GM18861 (cell line): ENCODE results near the gene SYAP1.
A peak's percentile ranks its signal among the peaks of the same experiment; 100 is the strongest.
"Not testable (repeated sequence)": the region's sequence is repeated elsewhere in the genome, so short reads cannot be mapped to it uniquely, and the experiment has no call there.

Experiments
- ATAC-seq: cut with Tn5 transposase; IDR thresholded peaks from one replicate; pipeline ENCODE4 v1.9.1; 2021; ENCODE audit not compliant: unreplicated experiment

SYAP1 gene

DNA sequence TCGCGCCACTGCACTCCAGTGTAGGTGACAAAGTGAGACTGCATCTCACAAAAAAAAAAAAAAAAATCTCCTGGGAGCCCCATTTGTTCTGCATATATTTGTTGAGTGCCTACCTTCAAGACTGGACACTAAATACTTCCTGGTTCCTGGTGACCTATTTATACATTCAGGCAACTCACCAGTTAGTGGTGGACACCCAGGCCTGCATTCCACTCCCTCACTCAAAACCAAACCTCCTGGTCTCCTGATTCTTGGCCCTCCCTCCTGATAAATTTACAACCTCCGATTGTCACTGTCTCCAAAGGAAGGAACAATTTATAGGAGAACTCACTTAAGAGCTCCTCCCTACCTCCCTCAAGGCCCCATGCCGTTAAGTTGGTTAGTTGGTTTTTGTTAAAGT, 3.1 kb downstream of the SYAP1 start:
- no peak for ATAC-seq

DNA sequence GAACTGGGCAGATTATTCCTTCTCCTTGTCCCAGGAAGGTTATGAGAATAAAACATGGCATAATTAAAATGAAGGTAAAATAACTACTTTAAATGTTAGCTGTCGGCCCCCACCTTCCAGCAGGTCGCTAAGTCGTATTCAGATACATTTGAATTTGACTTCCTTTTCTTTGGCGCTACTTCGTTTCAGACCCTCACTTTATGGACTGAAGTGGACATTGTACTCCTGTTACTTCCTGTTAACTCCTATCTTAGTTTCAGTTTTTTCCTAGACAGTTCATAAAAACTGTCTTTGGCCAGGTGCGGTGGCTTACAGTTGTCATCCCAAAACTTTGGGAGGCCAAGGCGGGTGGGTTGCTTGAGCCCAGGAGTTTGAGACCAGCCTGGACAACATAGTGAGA, 5.7 kb downstream of the SYAP1 start:
- no peak for ATAC-seq

GRCh38 chrX:16726347-16726988, 7.1 kb downstream of the SYAP1 start:
- peak; percentile 61 for ATAC-seq

DNA sequence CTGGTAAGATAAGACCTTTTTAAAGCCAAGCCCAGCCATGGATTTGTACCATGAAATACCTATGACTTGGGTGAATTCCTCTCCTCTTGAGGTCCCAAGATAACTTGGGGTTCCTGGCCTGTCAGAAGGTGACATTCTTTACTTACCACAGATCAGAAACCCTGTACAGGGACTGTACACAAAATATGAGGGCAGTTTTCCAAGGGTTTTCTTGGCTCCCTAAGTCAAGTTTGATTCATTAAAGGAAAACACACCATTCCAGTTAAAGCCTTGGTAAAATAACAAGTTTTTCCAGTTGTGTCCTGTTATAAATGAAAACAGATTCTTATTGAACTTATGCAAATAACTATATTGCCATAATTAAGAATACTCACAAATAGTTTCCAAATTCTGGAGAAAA, 8.2 kb downstream of the SYAP1 start:
- no peak for ATAC-seq

DNA sequence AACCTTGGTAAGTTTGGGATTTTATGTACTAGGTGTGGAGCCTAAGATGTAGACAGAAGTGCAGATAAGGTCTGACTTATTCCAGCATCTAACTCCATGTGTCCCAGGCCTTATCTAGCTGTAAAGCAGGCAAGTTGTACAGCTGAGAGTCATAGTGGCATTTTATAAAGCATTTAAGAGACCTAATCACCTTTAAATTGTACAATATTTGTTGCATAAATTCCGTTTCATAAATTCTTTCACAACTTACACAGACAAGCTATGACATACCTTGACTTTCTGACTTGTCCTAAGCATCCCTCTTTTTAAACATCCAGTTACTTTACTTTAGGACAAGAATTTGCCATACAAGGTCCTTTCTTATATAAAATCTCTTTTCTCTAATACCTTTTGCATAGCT, 11.0 kb downstream of the SYAP1 start:
- ATAC-seq, result no peak

GRCh38 chrX:16733013-16733412, 13.6 kb downstream of the SYAP1 start:
- no peak for ATAC-seq

- ATAC-seq, result no peak
These were observed 17.6 kb downstream of the SYAP1 start for GRCh38 chrX:16737024-16737423.

DNA sequence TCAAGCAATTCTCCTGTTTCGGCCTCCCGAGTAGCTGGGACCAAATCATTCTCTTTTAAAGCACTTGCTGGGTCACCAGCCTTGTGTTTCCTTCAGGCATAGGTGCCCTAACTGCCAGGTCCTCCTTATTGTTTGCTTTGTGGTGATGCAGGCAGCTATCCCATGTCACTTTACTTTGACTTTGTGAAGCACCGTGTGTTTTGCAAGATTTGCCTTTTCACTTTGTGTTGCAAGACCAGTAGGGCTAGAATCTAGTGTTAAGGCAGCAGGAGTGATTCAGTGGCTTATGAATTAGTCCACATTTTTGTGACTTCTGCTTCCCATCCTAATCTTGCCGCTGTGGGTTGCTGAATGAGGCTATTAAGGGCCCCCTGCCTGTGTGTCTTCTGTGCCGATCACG, 20.2 kb downstream of the SYAP1 start:
- ATAC-seq, result no peak

DNA sequence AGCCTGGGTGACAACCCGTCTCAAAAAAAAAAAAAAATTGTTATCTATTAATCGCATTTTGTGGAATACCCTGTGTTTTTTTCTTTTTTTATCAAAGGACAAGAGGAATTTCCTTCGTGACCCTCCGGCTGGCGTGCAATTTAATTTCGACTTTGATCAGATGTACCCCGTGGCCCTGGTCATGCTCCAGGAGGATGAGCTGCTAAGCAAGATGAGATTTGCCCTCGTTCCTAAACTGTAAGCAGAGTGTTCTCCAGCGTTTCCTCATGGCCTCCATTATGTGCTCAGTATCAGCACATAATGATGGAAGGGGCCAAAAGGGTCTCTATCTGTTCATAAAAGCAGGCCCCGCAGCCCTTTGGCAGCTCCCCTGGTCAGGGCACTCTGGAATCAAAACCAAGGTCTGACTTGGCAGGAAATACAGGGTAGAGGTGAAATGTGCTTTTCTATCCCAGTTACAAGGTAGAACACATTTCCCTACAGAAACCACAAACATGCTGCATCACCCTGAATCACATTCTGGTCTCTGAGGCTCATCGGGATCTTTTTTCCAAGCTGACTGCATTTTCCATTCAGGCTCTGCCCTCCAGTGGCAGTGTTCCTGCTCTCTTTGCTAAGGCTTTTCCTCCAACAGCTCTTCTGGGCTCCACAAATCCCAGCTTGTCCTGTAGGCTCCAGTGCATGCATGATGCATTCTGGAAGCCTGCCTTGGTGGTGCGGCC, 24.4 kb downstream of the SYAP1 start:
- ATAC-seq, result no peak

- no peak for ATAC-seq
These were observed 25.7 kb downstream of the SYAP1 start for GRCh38 chrX:16745102-16745501.

- ATAC-seq, result no peak
These were observed 26.2 kb downstream of the SYAP1 start for GRCh38 chrX:16745659-16746058.

GRCh38 chrX:16748425-16748824, 29.0 kb downstream of the SYAP1 start:
- no peak for ATAC-seq

GRCh38 chrX:16750136-16750535, 30.7 kb downstream of the SYAP1 start:
- ATAC-seq, result no peak

DNA sequence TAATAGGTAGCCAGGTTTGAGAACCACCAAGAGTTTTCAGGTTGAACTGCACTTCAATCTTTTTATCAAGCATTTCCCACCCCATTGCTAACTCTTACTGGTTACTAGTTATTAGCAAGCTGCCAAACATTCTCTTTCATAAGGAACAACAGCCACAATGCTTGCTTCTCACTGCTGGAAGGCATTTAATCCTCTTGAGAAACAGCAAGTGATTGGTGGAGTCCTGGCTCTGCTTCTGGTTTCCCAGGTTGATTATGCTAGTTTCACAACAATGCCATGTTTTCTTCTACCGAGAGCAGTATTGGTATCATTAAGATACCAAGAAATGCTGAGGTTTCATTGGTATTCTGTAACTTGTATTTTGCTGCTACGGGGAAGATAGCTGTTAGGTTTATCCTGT, 34.6 kb downstream of the SYAP1 start:
- no peak for ATAC-seq

DNA sequence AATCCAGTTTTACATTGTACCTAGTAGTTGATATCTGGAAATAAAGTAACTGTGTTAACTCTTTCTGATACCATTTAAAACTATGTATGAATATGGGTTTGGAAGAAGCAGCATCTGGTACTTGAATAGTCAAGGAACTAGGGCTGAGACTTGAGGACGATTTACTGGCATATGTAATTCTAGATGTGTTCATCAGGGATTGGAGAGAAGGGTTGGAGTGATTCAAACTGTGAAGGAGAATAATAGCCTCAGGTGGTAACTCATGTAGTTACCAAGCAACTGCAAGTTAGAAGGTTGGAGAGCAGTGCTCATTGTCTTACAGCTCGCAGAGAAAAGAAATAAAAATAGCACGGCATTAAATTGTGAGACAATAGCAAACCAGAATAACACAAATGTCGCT, 37.3 kb downstream of the SYAP1 start:
- ATAC-seq, result no peak

- not testable (repeated sequence) for ATAC-seq
These were observed 42.1 kb downstream of the SYAP1 start for GRCh38 chrX:16761500-16761899.

DNA sequence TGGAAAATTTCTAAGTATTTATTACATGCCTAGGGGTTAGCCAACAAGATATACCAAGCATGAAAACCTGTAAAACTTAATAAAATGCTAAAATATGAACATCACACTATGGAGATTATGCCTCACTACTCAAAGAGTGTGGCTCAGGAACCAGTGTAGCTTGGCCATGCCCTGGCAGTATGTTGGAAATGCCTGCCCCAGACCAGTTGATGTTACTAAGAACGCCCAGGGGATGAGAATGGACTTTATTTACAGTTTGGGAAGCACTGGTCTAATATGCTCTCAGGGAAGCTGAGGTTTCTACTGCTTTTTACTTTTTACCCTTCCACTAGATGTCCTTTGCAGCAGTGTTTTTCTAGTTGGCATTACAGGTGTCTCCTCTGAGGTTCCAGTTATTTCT, 43.2 kb downstream of the SYAP1 start:
- ATAC-seq, result no peak

- no peak for ATAC-seq
These were observed 46.2 kb downstream of the SYAP1 start for GRCh38 chrX:16765594-16765993.

DNA sequence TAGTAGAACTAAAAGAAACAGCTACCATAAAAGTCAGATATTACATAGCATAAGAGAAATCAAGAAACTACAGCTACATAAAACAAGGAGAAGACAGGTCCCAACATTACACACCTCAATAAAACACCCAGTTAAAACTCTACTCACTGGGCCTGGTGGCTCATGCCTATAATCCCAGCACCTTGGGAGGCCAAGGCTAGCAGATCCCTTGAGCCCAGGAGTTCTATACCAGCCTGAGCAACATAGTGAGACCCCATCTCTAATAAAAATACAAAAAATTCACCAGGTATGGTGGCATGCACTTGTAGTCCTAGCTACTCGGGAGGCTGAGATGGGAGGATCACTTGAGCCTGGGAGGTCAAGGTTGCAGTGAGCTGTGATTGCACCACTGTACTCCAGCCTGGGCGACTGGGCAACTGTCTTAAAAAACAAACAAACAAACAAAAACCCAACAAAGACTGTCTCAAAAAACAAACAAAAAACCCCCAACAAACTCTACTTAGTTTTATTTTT, 51.6 kb downstream of the SYAP1 start:
- no peak for ATAC-seq

GRCh38 chrX:16771483-16772398, 52.3 kb downstream of the SYAP1 start:
- no peak for ATAC-seq

DNA sequence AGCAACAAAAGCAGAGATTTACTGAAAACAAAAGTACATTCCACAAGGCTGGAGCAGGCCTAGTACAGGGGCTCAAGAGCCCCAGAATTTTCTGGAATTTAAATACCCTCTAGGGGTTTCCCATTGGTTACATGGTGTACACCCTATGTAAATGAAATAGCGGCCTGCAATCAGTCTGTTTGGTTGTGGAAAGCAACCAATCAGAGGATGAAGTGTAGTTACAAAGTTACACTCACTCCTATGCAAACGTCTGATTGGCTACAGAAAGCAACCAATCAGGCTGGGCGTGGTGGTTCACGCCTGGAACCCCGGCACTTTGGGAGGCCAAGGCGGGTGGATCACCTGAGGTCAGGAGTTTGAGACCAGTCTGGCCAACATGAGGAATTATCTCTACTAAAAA, 53.0 kb downstream of the SYAP1 start:
- ATAC-seq, result no peak

- ATAC-seq, result no peak
These were observed 55.3 kb downstream of the SYAP1 start for GRCh38 chrX:16774746-16775145.
